Measurements from ENCODE around the gene XK. TPM values are rescaled to one million over a fixed set of nuclear protein-coding genes. Genes with fewer than 3 reads are reported as not detected.

Gene XK
- total RNA-seq, 1 donor from 2014 or later = 7.4 TPM

GRCh38 chrX:37686369-37686995 lies 891 bp downstream of the XK start:
- H3K4me3 Mint-ChIP-seq (ENCODE audit: unreplicated experiment) = peak overlapping the region; percentile 77
- no peaks in the 10 kb centered on the region for H3K9me3 Mint-ChIP-seq (ENCODE audit: unreplicated experiment)
- H3K27ac Mint-ChIP-seq (ENCODE audit: unreplicated experiment) = peak overlapping the region; percentile 33
- no peak for DNase-seq
- peaks cover 7% of the 10 kb centered on the region for H3K4me1 Mint-ChIP-seq (ENCODE audit: low read depth, unreplicated experiment)
- TF ChIP-seq CTCF (IDR thresholded peaks at IDR 0.05; ENCODE audit: partially characterized antibody, unreplicated experiment) = no peak
- no peaks in the 10 kb centered on the region for H3K36me3 Mint-ChIP-seq (ENCODE audit: unreplicated experiment)
- no peaks in the 10 kb centered on the region for H3K27me3 Mint-ChIP-seq (ENCODE audit: unreplicated experiment)

GRCh38 chrX:37686996-37687395 lies 1.4 kb downstream of the XK start:
- H3K27me3 Mint-ChIP-seq (ENCODE audit: unreplicated experiment) = no peaks in the 10 kb centered on the region
- peaks cover 4% of the 10 kb centered on the region for H3K4me1 Mint-ChIP-seq (ENCODE audit: low read depth, unreplicated experiment)
- no peaks in the 10 kb centered on the region for H3K9me3 Mint-ChIP-seq (ENCODE audit: unreplicated experiment)
- no peak overlapping the region for H3K27ac Mint-ChIP-seq (ENCODE audit: unreplicated experiment)
- no peaks in the 10 kb centered on the region for H3K36me3 Mint-ChIP-seq (ENCODE audit: unreplicated experiment)
- peak overlapping the region; percentile 77 for H3K4me3 Mint-ChIP-seq (ENCODE audit: unreplicated experiment)
- DNase-seq = no peak
- TF ChIP-seq CTCF (IDR thresholded peaks at IDR 0.05; ENCODE audit: partially characterized antibody, unreplicated experiment) = no peak

- Mint-ChIP-seq H3K27me3 (ENCODE audit: unreplicated experiment) (no peaks in the 10 kb centered on the region), H3K36me3 (ENCODE audit: unreplicated experiment) (no peaks in the 10 kb centered on the region), H3K9me3 (ENCODE audit: unreplicated experiment) (no peaks in the 10 kb centered on the region), H3K4me3 (ENCODE audit: unreplicated experiment) (no peak overlapping the region), H3K4me1 (ENCODE audit: low read depth, unreplicated experiment) (no peaks in the 10 kb centered on the region), H3K27ac (ENCODE audit: unreplicated experiment) (no peak overlapping the region)
- no peak for TF ChIP-seq CTCF (IDR thresholded peaks at IDR 0.05; ENCODE audit: partially characterized antibody, unreplicated experiment)
- no peak for DNase-seq
Observed at GRCh38 chrX:37690119-37690518, 4.5 kb downstream of the XK start.

GRCh38 chrX:37692918-37693317 lies 7.3 kb downstream of the XK start:
- no peak for DNase-seq
- Mint-ChIP-seq H3K36me3 (ENCODE audit: unreplicated experiment) (no peaks in the 10 kb centered on the region), H3K4me1 (ENCODE audit: low read depth, unreplicated experiment) (no peaks in the 10 kb centered on the region), H3K27ac (ENCODE audit: unreplicated experiment) (no peak overlapping the region), H3K4me3 (ENCODE audit: unreplicated experiment) (no peak overlapping the region), H3K27me3 (ENCODE audit: unreplicated experiment) (no peaks in the 10 kb centered on the region), H3K9me3 (ENCODE audit: unreplicated experiment) (no peaks in the 10 kb centered on the region)
- no peak for TF ChIP-seq CTCF (IDR thresholded peaks at IDR 0.05; ENCODE audit: partially characterized antibody, unreplicated experiment)

GRCh38 chrX:37697169-37697760 lies 11.7 kb downstream of the XK start:
- Mint-ChIP-seq H3K4me1 (ENCODE audit: low read depth, unreplicated experiment) (peaks cover 3% of the 10 kb centered on the region), H3K4me3 (ENCODE audit: unreplicated experiment) (no peak overlapping the region), H3K27ac (ENCODE audit: unreplicated experiment) (no peak overlapping the region), H3K36me3 (ENCODE audit: unreplicated experiment) (no peaks in the 10 kb centered on the region), H3K9me3 (ENCODE audit: unreplicated experiment) (no peaks in the 10 kb centered on the region), H3K27me3 (ENCODE audit: unreplicated experiment) (no peaks in the 10 kb centered on the region)
- DNase-seq = no peak
- no peak for TF ChIP-seq CTCF (IDR thresholded peaks at IDR 0.05; ENCODE audit: partially characterized antibody, unreplicated experiment)

Measured in glutamatergic neuron (in vitro differentiated cells).